DOHH2 (cell line): Measurements from ENCODE around the gene DDX4.

Experiments
- H3F3A ChIP-seq: fragments of 200-600 bp; sonication (generic), shearing (Covaris generic); 2 replicates; pipeline ENCODE4 v1.6.0; 2016; ENCODE audit warnings: antibody characterized with exemption, mild to moderate bottlenecking; ENCODE audit not compliant: control insufficient read depth, insufficient read depth
- H3K27ac ChIP-seq: fragments of 200-600 bp; sonication (generic); 2 replicates; pipeline ENCODE4 v1.5.1; 2014; ENCODE audit warnings: low read depth, mild to moderate bottlenecking, low read length, moderate library complexity
- H3K27me3 ChIP-seq: fragments of 200-600 bp; sonication (generic); 2 replicates; pipeline ENCODE4 v1.6.1; 2014; ENCODE audit warnings: mild to moderate bottlenecking, low read length, mixed read lengths; ENCODE audit not compliant: control insufficient read depth
- H3K36me3 ChIP-seq: fragments of 200-600 bp; sonication (generic); 2 replicates; pipeline ENCODE4 v1.6.1; 2014; ENCODE audit warnings: mild to moderate bottlenecking, low read length, moderate library complexity, mixed read lengths; ENCODE audit not compliant: control insufficient read depth
- H3K4me1 ChIP-seq: fragments of 200-600 bp; sonication (generic); 2 replicates; pipeline ENCODE4 v1.6.1; 2014; ENCODE audit warnings: mild to moderate bottlenecking, low read length, mixed read lengths; ENCODE audit not compliant: control insufficient read depth
- H3K4me2 ChIP-seq: fragments of 200-600 bp; sonication (generic); 2 replicates; pipeline ENCODE4 v1.6.0; 2014; ENCODE audit warnings: mild to moderate bottlenecking, low read length, moderate library complexity
- H3K4me3 ChIP-seq: fragments of 200-600 bp; sonication (generic); 2 replicates; pipeline ENCODE4 v1.5.1; 2014; ENCODE audit warnings: mild to moderate bottlenecking, low read length, mixed read lengths
- H3K79me2 ChIP-seq: fragments of 200-600 bp; sonication (generic); 2 replicates; pipeline ENCODE4 v1.6.1; 2014; ENCODE audit warnings: mild to moderate bottlenecking, low read length, mixed read lengths; ENCODE audit not compliant: control insufficient read depth
- H3K9me2 ChIP-seq: fragments of 200-600 bp; sonication (generic); replicated peaks from 2 replicates; pipeline ENCODE4 v1.6.1; 2014; ENCODE audit warnings: mild to moderate bottlenecking, low read length, mixed read lengths; ENCODE audit not compliant: control insufficient read depth
- H3K9me3 ChIP-seq: fragments of 200-600 bp; sonication (generic); 2 replicates; pipeline ENCODE4 v1.6.1; 2014; ENCODE audit warnings: antibody characterized with exemption, low read length, mixed read lengths; ENCODE audit not compliant: control insufficient read depth, insufficient read depth
- H4K20me1 ChIP-seq: fragments of 200-600 bp; sonication (generic); 2 replicates; pipeline ENCODE4 v1.6.0; 2014; ENCODE audit warnings: low read depth, mild to moderate bottlenecking, antibody characterized with exemption, low read length, moderate library complexity; ENCODE audit not compliant: control insufficient read depth, insufficient read depth
- CTCF ChIP-seq: fragments of 200-600 bp; sonication (generic); IDR thresholded peaks from one replicate; pipeline ENCODE4 v1.5.1; 2014; ENCODE audit warnings: antibody characterized with exemption, mild to moderate bottlenecking, low read depth, low read length; ENCODE audit not compliant: poor library complexity, severe bottlenecking
- EZH2phosphoT487 ChIP-seq: fragments of 200-600 bp; sonication (generic); IDR thresholded peaks from 2 replicates; pipeline ENCODE4 v1.6.1; 2017; ENCODE audit warnings: borderline replicate concordance, mild to moderate bottlenecking, antibody characterized with exemption, low read length, moderate library complexity, mixed read lengths

Gene DDX4

GRCh38 chr5:55856516-55857246 lies 118.8 kb downstream of the DDX4 start:
- no peaks in the 10 kb centered on the region for H3K9me2 ChIP-seq
- H3K36me3 ChIP-seq, result no peaks in the 10 kb centered on the region
- no peak overlapping the region for H3K27ac ChIP-seq
- no peaks in the 10 kb centered on the region for H4K20me1 ChIP-seq
- H3K4me2 ChIP-seq, result no peak overlapping the region
- no peak for TF ChIP-seq CTCF
- no peaks in the 10 kb centered on the region for H3K9me3 ChIP-seq
- H3K4me1 ChIP-seq, result peaks cover 3% of the 10 kb centered on the region; the same call in 1 of the 2 replicates
- no peaks in the 10 kb centered on the region for H3K79me2 ChIP-seq
- no peak overlapping the region for H3K4me3 ChIP-seq
- no peaks in the 10 kb centered on the region for H3F3A ChIP-seq
- no peaks in the 10 kb centered on the region; the same call in 1 of the 2 replicates for H3K27me3 ChIP-seq

- H3K9me3 ChIP-seq, result no peaks in the 10 kb centered on the region
- H3K4me2 ChIP-seq, result no peak overlapping the region
- H4K20me1 ChIP-seq, result no peaks in the 10 kb centered on the region
- no peaks in the 10 kb centered on the region for H3K9me2 ChIP-seq
- peaks cover 3% of the 10 kb centered on the region; the same call in 1 of the 2 replicates for H3K4me1 ChIP-seq
- H3K36me3 ChIP-seq, result no peaks in the 10 kb centered on the region
- H3K27ac ChIP-seq, result no peak overlapping the region
- H3F3A ChIP-seq, result no peaks in the 10 kb centered on the region
- TF ChIP-seq EZH2phosphoT487, result no peak
- no peak for TF ChIP-seq CTCF
- no peaks in the 10 kb centered on the region for H3K79me2 ChIP-seq
- no peak overlapping the region for H3K4me3 ChIP-seq
- no peaks in the 10 kb centered on the region; the same call in 1 of the 2 replicates for H3K27me3 ChIP-seq
Observed at GRCh38 chr5:55857247-55857640, 119.4 kb downstream of the DDX4 start.

GRCh38 chr5:55858104-55858503 lies 120.2 kb downstream of the DDX4 start:
- no peak overlapping the region for H3K4me3 ChIP-seq
- H4K20me1 ChIP-seq, result no peaks in the 10 kb centered on the region
- TF ChIP-seq CTCF, result no peak
- no peak for TF ChIP-seq EZH2phosphoT487
- H3K4me2 ChIP-seq, result no peak overlapping the region
- no peaks in the 10 kb centered on the region for H3F3A ChIP-seq
- no peaks in the 10 kb centered on the region for H3K36me3 ChIP-seq
- no peaks in the 10 kb centered on the region; the same call in 1 of the 2 replicates for H3K27me3 ChIP-seq
- peaks cover 2% of the 10 kb centered on the region; the same call in 1 of the 2 replicates for H3K4me1 ChIP-seq
- no peak overlapping the region for H3K27ac ChIP-seq
- no peaks in the 10 kb centered on the region for H3K9me3 ChIP-seq
- H3K9me2 ChIP-seq, result no peaks in the 10 kb centered on the region
- no peaks in the 10 kb centered on the region for H3K79me2 ChIP-seq
